HG03108 (cell line): ENCODE measurements around the gene WDFY1.
A peak's percentile ranks its signal among the peaks of the same experiment; 100 is the strongest.
"Not testable (repeated sequence)": the region's sequence is repeated elsewhere in the genome, so short reads cannot be mapped to it uniquely, and the experiment has no call there.

ENCODE experiments used
- ATAC-seq: cut with Tn5 transposase; IDR thresholded peaks from one replicate; pipeline ENCODE4 v1.9.1; 2021; ENCODE audit warnings: moderate library complexity; ENCODE audit not compliant: unreplicated experiment

Gene WDFY1

DNA sequence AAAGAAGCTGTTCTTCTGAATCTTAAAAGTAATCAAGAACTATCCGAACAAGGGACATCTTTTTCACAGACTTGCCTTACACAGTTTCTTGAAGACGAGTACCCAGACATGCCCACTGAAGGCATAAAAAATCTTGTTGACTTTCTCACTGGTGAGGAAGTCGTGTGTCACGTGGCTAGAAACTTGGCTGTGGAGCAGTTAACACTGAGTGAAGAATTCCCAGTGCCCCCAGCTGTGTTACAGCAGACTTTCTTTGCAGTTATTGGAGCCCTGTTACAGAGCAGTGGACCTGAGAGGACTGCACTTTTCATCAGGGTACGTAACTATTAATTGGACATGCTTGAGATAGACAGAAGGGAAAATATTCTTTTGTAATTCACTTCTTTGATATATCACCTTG, 14.6 kb upstream of the WDFY1 start:
- no peak for ATAC-seq

DNA sequence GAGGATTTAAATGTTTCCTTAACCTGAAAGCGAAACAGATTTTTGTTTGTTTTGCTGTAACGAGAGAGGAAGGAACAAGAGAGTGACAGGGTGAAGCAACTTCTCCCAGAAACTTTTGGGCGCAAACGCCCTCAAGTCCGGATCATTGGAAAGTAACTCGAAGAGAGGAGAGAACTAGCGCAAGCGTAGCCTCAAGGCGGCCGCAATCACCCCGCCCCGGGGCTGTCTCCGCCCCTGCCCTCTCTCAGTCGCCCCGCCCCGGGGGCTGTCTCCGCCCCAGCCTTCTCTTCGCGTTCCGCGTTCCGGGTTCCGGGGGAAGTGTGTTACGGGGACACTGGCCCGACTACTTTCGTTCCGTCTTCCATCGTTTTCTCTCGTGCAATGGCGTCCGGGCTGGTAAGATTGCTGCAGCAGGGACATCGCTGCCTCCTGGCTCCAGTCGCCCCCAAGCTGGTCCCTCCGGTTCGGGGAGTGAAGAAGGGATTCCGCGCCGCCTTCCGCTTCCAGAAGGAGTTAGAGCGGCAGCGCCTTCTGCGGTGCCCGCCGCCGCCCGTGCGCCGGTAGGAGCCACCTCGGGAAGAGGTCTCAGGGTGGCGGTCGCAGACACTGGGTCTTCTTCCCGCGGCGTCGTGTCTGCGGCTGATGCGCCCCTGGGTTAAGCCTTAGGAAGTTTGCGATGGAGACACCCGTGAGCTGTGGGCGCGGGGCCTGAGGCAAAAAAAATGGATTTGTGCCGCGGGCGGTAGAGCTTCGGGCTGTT, 12.1 kb upstream of the WDFY1 start, which contains the start of gene MRPL44:
MRPL44 (plus strand) TSS at position 372 of the 760 bp plus-strand sequence; CDS start at position 382, 10 bp downstream.
- ATAC-seq, result peak; percentile 89

DNA sequence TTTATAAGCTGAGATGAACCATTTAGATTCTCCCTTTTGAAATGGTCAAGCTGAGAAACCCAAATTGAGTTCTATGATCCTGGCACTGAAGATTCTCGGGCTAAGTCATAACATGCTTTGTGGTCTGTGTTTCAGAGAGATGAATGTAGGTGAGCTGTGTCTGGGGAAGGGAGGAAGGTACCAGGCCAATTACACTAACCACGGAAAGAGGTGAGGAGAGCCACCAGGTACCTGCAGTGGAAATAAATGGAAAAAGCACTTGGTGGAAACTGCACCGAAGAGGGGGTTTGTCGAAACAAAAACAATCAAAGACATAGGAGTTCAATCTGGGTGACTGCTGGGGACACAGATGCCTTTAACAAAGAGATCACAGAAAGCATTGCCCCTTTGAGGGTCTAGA, 11.2 kb upstream of the WDFY1 start:
- ATAC-seq, result no peak

DNA sequence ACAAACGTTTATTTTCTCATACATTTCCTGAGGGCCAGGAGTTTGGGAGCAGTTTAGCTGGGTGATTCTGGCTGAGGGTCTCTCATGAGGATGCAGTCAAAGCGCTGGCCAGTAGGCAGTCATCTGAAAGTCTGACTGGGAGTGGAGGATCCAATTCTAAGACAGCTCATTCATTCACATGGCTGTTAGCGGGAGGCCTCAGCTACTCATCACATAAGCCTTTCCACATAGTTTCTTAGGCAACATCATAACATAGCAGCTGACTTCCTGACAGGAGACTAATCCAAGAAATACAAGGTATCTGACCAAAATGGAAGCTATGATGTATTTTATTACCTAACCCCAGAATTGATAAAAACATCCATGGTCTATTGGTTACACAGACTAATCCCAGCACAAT, 9.3 kb upstream of the WDFY1 start:
- no peak for ATAC-seq

DNA sequence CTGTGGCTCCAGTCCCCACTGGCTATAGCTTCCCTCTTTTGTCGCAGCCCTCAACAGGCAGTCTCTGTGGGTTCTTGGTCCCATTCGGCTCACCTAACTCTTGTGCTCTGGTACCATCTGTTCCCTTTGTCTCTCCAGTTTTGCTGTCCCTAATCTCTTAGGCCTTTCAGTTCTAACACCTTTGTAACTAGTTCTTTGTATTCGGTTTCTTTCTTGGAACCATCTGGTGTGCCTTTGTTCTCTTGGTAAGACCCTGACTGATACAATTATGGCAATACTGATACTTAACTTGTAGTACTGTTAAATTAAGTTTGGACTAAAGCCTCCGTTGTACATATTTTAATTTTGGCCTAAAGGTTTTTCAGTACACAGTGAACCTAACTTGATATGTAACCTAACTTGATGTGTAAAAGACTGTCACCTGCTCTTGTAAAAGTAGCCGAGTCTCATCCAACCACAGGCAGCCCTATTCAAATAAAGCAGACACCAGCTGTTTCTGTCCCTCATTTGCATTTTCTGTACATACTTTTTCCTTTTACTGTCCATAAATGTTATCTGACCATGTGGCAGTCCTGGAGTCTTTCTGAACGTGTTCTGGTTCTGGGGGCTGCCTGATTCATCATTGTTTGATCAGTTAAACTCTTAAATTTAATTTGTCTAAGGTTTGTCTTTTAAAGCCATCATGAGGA, 7.3 kb upstream of the WDFY1 start:
- peak; percentile 44 for ATAC-seq

- ATAC-seq, result no peak
These were observed 5.6 kb upstream of the WDFY1 start for GRCh38 chr2:223950448-223951347.

- no peak for ATAC-seq
These were observed 4.2 kb upstream of the WDFY1 start for GRCh38 chr2:223949241-223949840.

GRCh38 chr2:223947711-223948205, 2.6 kb upstream of the WDFY1 start:
- no peak for ATAC-seq

DNA sequence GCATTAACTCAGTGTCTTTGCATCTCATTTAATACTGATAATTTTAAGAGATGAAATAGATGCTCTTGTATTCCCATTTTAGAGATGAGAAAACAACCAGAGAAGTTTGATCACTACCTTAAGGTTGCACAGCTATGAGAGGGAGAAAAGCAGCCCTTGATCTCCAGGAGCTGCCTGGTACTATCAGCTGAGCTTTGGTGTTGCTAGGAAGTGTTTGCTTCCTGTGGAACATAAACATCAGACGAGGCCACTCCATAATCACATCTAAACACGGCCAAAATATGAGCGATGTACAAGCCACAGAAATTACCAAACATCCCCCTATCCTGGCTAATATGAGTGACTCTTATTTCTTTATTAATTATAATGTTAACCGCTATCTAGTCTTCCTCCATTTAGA, 620 bp upstream of the WDFY1 start:
- no peak for ATAC-seq

- no peak for ATAC-seq
These were observed 901 bp downstream of the WDFY1 start for GRCh38 chr2:223944166-223944702.

GRCh38 chr2:223943561-223944008, 1.6 kb downstream of the WDFY1 start:
- no peak for ATAC-seq

DNA sequence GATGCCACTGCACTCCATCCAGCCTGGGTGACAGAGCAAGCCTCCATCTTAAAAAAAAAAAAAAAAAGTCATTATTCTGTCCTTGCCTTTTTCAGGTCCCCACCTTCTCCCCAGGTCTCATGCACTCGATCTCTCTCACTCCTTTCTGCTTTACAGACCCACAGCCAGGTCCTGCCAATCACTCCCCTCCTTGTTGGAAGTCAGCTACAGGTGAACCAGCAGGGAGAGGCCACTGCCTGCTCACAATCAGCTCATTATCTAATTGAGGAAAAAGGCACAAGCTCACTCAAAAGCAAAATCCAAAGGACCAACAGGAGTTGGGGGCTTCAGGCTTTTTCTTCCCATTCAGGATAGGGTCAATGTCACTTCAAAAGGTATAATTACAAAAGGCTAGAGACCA, 2.0 kb downstream of the WDFY1 start:
- ATAC-seq, result no peak

- ATAC-seq, result peak; percentile 33
These were observed 3.4 kb downstream of the WDFY1 start for GRCh38 chr2:223941579-223942277.

DNA sequence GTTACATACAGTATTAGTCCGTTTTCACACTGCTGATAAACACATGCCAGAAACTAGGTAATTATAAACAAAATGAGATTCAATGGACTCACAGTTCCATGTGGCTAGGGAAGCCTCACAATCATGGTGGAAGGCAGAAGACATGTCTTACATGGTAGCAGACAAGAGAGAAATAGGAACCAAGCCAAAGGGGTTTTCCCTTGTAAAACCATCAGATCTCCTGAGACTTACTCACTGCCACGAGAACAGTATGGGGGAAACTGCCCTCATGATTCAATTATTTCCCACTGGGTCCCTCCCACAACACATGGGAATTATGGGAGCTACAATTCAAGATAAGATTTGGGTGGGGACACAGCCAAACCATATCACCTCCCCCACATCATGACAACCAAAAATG, 5.7 kb downstream of the WDFY1 start:
- not testable (repeated sequence) for ATAC-seq

- ATAC-seq, result no peak
These were observed 7.6 kb downstream of the WDFY1 start for GRCh38 chr2:223937535-223937934.

GRCh38 chr2:223936862-223937326, 8.2 kb downstream of the WDFY1 start:
- ATAC-seq, result no peak

DNA sequence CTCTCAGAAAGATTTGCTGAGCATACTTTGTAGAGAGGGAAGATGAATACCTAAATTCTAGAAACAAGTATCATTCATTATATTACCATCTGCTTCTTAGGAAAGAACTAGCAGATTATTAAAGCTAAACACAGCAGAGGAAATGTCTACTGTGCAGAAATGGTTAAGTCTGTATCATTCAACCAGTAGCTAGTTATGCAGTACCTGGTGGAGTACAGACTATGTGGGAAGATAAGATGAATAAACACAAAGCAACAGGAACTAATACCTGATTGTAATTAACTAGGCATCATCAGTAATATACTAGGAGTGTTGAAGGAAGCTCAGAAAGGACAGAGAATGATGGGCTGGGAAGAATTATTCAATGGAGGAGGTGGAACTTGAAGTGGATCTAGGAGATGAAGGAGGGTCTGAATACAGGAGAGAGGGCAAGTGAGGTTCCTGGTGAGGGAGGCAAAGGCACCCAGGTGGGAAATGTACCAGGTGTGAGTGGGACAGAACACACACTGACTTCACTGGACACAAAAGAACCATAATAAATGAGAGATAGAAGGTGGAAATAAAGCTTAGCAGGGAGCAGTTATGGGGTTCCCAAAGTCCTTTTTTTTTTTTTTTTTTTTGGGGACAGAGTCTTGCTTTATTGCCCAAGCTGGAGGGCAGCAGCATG, 9.5 kb downstream of the WDFY1 start:
- ATAC-seq, result no peak

- ATAC-seq, result no peak
These were observed 10.3 kb downstream of the WDFY1 start for GRCh38 chr2:223934870-223935269.
